Measurements from ENCODE around the gene LRRC52.

- TF ChIP-seq MYC (IDR thresholded peaks at IDR 0.05; ENCODE audit: low read depth, low read length) (no peak), CTCF (IDR thresholded peaks at IDR 0.05; ENCODE audit: low read depth, low read length) (no peak)
Measured at GRCh38 chr1:165539306-165539705, 4.5 kb upstream of the LRRC52 start.

All from NB4 (cell line).